T47D (cell line): ENCODE measurements around the gene SNCA.

Experiments
- DNase-seq, 2 experiments: peaks; one replicate each; pipeline versions ENCODE4 v3.0.0 to v3.0.0-alpha.2; 2011 to 2012; ENCODE audit warnings: low read depth in 1 of 2, low spot score in 1 of 2
- JUND ChIP-seq: IDR thresholded peaks from 2 replicates; pipeline ENCODE4 v1.6.1; 2012; ENCODE audit warnings: low read depth
- in situ Hi-C: cut with HindIII; loops from 2 replicates; pipeline ENCODE4 v1.10.0; 2016; ENCODE audit warnings: low sequenced_read_pairs, low pct_unique_long_range_greater_than_20kb

Gene SNCA

GRCh38 chr4:89836897-89837384, at the start of gene SNCA:
TSS of gene SNCA (minus strand) at chr4:89837161. CDS start at chr4:89835667, 1,494 bp downstream.
- TF ChIP-seq JUND, result no peak
- in situ Hi-C loops, result no loop called here

GRCh38 chr4:89879215-89879614, 42.3 kb upstream of the SNCA start:
- no peak for DNase-seq
- no peak for TF ChIP-seq JUND
- in situ Hi-C loops, result no loop called here

More at GRCh38 chr4:89836897-89837384, at the start of gene SNCA:
- DNase-seq, result no peak

DNA sequence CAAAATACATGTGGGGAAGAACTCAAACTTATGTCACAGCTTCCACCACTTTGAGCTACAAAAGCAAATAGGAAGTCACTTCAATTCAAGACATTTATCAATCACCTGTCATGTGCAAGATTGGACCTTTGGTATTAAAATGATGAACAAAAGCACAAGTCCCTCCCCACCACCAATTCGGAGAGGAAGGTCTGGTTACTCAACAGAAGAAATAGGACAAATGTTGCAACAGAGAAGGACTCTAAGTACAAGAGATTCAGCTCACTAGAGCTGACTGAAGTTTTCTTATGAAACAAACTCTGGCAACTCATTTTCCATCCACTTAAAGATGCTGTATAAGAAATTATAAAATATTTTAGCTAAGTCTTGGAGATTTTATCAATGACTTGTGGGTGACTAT, 41.6 kb upstream of the SNCA start:
- DNase-seq, result no peak
- TF ChIP-seq JUND, result no peak
- in situ Hi-C loops, result no loop called here

GRCh38 chr4:89876548-89876947, 39.6 kb upstream of the SNCA start:
- TF ChIP-seq JUND, result no peak
- no peak for DNase-seq
- in situ Hi-C loops, result no loop called here

- in situ Hi-C loops, result no loop called here
- TF ChIP-seq JUND, result no peak
- no peak for DNase-seq
Measured at GRCh38 chr4:89871211-89871610, 34.2 kb upstream of the SNCA start.

DNA sequence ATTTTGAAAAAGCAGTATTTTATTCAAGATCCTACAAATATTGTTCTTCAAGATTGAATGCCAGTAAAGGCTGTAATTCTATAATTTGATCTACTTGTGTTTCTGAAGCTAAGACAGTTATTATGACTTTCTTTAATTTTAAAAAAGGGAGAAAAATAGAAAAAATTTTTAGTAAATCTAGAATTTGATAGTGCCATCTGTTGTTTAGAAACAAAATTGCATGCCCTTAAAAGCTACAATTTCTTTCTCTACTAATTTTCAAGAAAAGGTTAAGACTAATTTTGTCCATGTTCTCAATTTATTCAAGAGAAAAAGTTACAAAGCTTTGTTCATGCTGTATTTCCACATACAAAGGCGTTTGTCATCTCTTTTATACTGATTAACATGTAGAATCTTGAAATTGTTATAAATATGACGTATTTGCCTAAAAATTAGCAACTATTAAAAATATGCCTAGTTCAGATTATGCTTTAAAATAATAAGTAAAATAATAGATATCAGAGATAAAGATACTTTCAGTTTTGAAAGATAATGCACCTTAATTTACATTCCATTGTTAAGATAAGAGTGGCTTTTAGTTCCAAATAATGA, 32.1 kb upstream of the SNCA start:
- DNase-seq, result no peak
- TF ChIP-seq JUND, result no peak
- in situ Hi-C loops, result no loop called here

- no peak for DNase-seq
- in situ Hi-C loops, result no loop called here
- no peak for TF ChIP-seq JUND
Measured at GRCh38 chr4:89868276-89868675, 31.3 kb upstream of the SNCA start.

GRCh38 chr4:89863533-89863932, 26.6 kb upstream of the SNCA start:
- no peak for TF ChIP-seq JUND
- in situ Hi-C loops, result no loop called here
- no peak for DNase-seq

- in situ Hi-C loops, result no loop called here
- DNase-seq, result no peak
- TF ChIP-seq JUND, result no peak
Measured at GRCh38 chr4:89860971-89861370, 24.0 kb upstream of the SNCA start.

DNA sequence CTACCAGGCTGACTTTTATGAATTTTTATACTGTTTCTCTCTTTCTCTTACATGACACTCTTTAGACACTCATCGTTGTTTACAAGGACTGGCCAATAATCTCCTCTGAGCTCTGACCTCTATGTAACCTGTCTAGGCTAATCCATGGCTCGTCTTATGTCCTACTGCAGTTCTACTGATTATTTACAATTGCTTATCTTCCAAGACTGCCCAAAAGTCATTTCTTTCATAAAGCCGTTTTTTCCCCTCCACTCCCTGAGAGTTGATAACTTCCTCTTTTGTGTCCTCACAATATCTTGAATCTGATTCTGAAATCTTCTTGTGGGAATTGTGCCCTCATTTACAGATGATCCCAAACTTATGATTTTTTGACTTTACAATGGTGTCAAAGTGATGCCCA, 18.3 kb upstream of the SNCA start:
- no peak for DNase-seq
- no peak for TF ChIP-seq JUND
- in situ Hi-C loops, result no loop called here

GRCh38 chr4:89847571-89848325, 10.8 kb upstream of the SNCA start:
- no peak for TF ChIP-seq JUND
- no peak for DNase-seq
- in situ Hi-C loops, result no loop called here

DNA sequence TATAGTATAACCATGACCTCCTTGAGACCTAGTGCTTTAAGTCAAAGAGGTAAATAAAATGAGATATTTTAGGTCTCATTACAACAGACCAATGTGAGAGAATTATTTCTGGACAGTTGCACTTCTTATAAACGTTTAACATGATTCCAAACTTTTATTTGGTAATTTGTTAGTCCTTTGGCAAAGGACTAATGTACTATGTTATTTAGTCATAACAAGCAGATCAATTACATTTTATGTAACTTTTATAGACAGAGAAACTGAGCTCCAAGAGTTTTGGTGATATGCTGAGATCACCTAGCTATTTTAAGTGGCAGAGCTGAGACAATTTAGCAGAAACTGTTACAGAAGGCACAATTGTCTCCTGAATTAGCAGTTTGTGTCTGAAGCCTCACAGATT, 2.6 kb upstream of the SNCA start:
- in situ Hi-C loops, result no loop called here
- TF ChIP-seq JUND, result no peak
- DNase-seq, result no peak

DNA sequence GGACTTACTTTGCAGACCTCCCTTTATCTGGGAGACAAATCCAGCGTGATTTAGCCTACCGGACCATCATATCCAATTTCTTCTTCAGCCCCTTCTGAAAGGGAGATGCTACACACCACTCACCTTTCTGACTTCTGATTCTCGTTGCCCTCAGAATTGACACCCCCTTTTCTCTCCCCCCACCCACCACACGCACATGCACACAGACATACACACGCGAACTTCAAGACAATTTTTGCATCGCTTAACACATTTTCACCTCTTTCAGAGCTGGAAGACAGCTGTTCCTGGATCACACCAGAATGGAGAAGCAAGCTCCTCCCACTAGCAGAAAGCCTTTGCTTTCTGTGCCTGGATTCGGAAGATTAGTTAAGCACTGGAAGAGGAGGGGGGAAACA, 1.0 kb upstream of the SNCA start:
- in situ Hi-C loops, result no loop called here
- TF ChIP-seq JUND, result no peak
- no peak for DNase-seq
